SU-DHL-6 (cell line): ENCODE results near the gene EDNRB.
"Not testable (repeated sequence)": the region's sequence is repeated elsewhere in the genome, so short reads cannot be mapped to it uniquely, and the experiment has no call there.

Experiments
- H2AFZ ChIP-seq: fragments of 200-600 bp; sonication (generic); 2 replicates; pipeline ENCODE4 v1.6.1; 2014; ENCODE audit warnings: low read depth, mild to moderate bottlenecking, moderate library complexity, mixed read lengths, antibody characterized with exemption, low read length; ENCODE audit not compliant: severe bottlenecking
- H3F3A ChIP-seq: fragments of 200-600 bp; shearing (Covaris generic); 2 replicates; pipeline ENCODE4 v1.6.0; 2016; ENCODE audit warnings: antibody characterized with exemption, mild to moderate bottlenecking; ENCODE audit not compliant: insufficient read depth
- H3K27ac ChIP-seq: fragments of 200-600 bp; sonication (generic); 2 replicates; pipeline ENCODE4 v1.5.1; 2016; ENCODE audit warnings: low read depth, mild to moderate bottlenecking, low read length, moderate library complexity, mixed read lengths
- H3K27me3 ChIP-seq: fragments of 200-600 bp; sonication (generic), shearing (Covaris generic); 2 replicates; pipeline ENCODE4 v1.6.0; 2014; ENCODE audit warnings: mild to moderate bottlenecking, low read length
- H3K36me3 ChIP-seq: fragments of 200-600 bp; sonication (generic); 2 replicates; pipeline ENCODE4 v1.6.1; 2014; ENCODE audit warnings: mild to moderate bottlenecking, low read length, mixed read lengths
- H3K4me2 ChIP-seq: fragments of 300-600, 200-600 bp; shearing (Covaris generic), sonication (generic); 2 replicates; pipeline ENCODE4 v1.6.0; 2014; ENCODE audit warnings: low read length, low read depth, mild to moderate bottlenecking; ENCODE audit not compliant: poor library complexity, severe bottlenecking
- H3K4me3 ChIP-seq: fragments of 200-600 bp; sonication (generic); 2 replicates; pipeline ENCODE4 v1.5.1; 2014; ENCODE audit warnings: antibody characterized with exemption, low read length, mild to moderate bottlenecking, mixed read lengths; ENCODE audit not compliant: insufficient read depth, poor library complexity, severe bottlenecking
- H3K79me2 ChIP-seq: fragments of 200-600 bp; sonication (generic); 2 replicates; pipeline ENCODE4 v1.6.1; 2014; ENCODE audit warnings: mild to moderate bottlenecking, low read length, moderate library complexity; ENCODE audit not compliant: insufficient read depth
- H3K9ac ChIP-seq: fragments of 200-600 bp; sonication (generic); 2 replicates; pipeline ENCODE4 v1.7.0; 2014; ENCODE audit warnings: mild to moderate bottlenecking, low read length
- H3K9me2 ChIP-seq: fragments of 200-600 bp; sonication (generic); replicated peaks from 2 replicates; pipeline ENCODE4 v1.6.1; 2014; ENCODE audit warnings: low read length; ENCODE audit not compliant: insufficient read depth
- H3K9me3 ChIP-seq: fragments of 200-600 bp; sonication (generic); 2 replicates; pipeline ENCODE4 v1.6.1; 2014; ENCODE audit warnings: low read length, mixed read lengths; ENCODE audit not compliant: insufficient read depth
- H4K20me1 ChIP-seq: fragments of 200-600 bp; sonication (generic); 2 replicates; pipeline ENCODE4 v1.6.1; 2014; ENCODE audit warnings: low read depth, mild to moderate bottlenecking, antibody characterized with exemption, low read length, moderate library complexity, mixed read lengths
- CTCF ChIP-seq: fragments of 200-600 bp; sonication (generic); IDR thresholded peaks from one replicate; pipeline ENCODE4 v1.5.1; 2017; ENCODE audit warnings: antibody characterized with exemption, mild to moderate bottlenecking, low read length, moderate library complexity; ENCODE audit not compliant: insufficient read depth, poor library complexity, severe bottlenecking
- EZH2phosphoT487 ChIP-seq: fragments of 200-600 bp; sonication (generic), shearing (Covaris generic); conservative IDR thresholded peaks from 2 replicates; pipeline ENCODE4 v1.6.1; 2018; ENCODE audit warnings: mild to moderate bottlenecking, antibody characterized with exemption, low read length, moderate library complexity, mixed read lengths

Gene EDNRB

DNA sequence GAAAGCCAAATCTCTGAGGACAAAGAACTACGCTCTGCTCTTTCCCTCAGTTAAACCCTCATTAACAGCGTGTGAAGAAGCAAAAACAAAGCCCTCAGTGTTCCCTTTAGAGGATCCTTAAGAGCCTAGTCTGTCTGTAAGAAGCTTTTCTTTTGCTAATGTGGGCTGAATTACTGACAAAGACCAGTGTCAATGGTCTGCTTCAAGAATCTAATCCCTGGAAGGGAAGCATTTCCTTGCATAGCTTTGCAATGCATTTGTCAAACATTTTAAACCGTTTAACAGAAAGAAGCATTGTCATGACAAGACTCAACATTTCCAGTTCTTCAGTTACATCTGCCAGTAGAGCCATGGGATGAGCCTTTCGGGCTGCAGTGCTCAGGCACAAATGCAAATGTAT is 64.9 kb downstream of the EDNRB start:
- no peaks in the 10 kb centered on the region for H3K9me3 ChIP-seq
- H3F3A ChIP-seq, result no peaks in the 10 kb centered on the region
- no peaks in the 10 kb centered on the region for H3K79me2 ChIP-seq
- no peak overlapping the region for H3K4me3 ChIP-seq
- H3K9me2 ChIP-seq, result no peaks in the 10 kb centered on the region
- no peak for TF ChIP-seq EZH2phosphoT487
- no peak for TF ChIP-seq CTCF
- no peak overlapping the region for H3K27ac ChIP-seq
- no peaks in the 10 kb centered on the region for H4K20me1 ChIP-seq
- H3K9ac ChIP-seq, result no peak overlapping the region
- H3K4me2 ChIP-seq, result no peak overlapping the region
- H3K27me3 ChIP-seq, result no peaks in the 10 kb centered on the region
- H3K36me3 ChIP-seq, result no peaks in the 10 kb centered on the region
- no peak overlapping the region for H2AFZ ChIP-seq

GRCh38 chr13:77848050-77848449 is 70.6 kb downstream of the EDNRB start:
- H3K9me3 ChIP-seq, H3K79me2 ChIP-seq, H3K9ac ChIP-seq, H4K20me1 ChIP-seq, H3K4me2 ChIP-seq, H3K27me3 ChIP-seq, H3K36me3 ChIP-seq, H3K9me2 ChIP-seq, H3K27ac ChIP-seq, H2AFZ ChIP-seq, H3K4me3 ChIP-seq, H3F3A ChIP-seq: not testable (repeated sequence)

GRCh38 chr13:77846173-77846572 is 72.5 kb downstream of the EDNRB start:
- Histone ChIP-seq H3K4me2 (no peak overlapping the region), H3K27me3 (no peaks in the 10 kb centered on the region), H3K9me3 (no peaks in the 10 kb centered on the region), H4K20me1 (no peaks in the 10 kb centered on the region), H3K9ac (no peak overlapping the region), H3K36me3 (no peaks in the 10 kb centered on the region), H2AFZ (no peak overlapping the region), H3K79me2 (no peaks in the 10 kb centered on the region), H3K9me2 (no peaks in the 10 kb centered on the region), H3K27ac (no peak overlapping the region), H3F3A (no peaks in the 10 kb centered on the region), H3K4me3 (no peak overlapping the region)
- TF ChIP-seq EZH2phosphoT487, result no peak
- no peak for TF ChIP-seq CTCF
